Fibroblast of mammary gland (primary cell): ENCODE measurements around the gene MUC20.

Experiments used
- DNase-seq: peaks from one replicate; pipeline ENCODE4 v3.0.0-alpha.2; 2010; ENCODE audit warnings: low read depth
- H3K4me3 ChIP-seq: 2 replicates; pipeline ENCODE4 v1.5.1; 2011; ENCODE audit warnings: low read depth, mild to moderate bottlenecking, low read length, moderate library complexity; ENCODE audit not compliant: control insufficient read depth
- TF ChIP-seq, protein P1 (sequence below): conservative IDR thresholded peaks from 2 replicates; pipeline ENCODE4 v1.5.1; 2011; ENCODE audit warnings: low read depth, low read length, inconsistent platforms; ENCODE audit not compliant: control insufficient read depth, insufficient read depth

MUC20 gene

DNA sequence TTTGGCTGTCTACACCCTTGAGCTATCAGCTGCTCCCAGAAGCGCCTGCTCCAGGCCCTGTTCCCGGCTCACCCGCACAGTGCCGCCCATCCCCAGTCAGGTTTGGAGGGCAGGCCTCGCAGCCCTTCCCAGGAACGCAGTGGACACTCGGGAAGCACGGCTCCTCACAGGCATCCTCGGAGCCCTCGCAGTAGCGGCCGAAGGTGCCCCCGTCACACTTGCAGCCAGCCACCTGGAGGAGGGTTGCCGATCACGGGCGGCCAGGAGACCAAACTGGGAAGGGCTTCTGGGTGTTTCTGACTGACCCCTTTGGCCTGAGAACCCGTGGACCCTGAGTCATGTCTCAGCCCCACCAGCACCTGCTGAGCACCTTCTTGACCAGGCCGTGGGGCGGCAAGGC lies 33.4 kb downstream of the MUC20 start:
- no peak overlapping the region for H3K4me3 ChIP-seq
- no peak for DNase-seq
- TF ChIP-seq, protein P1, sequence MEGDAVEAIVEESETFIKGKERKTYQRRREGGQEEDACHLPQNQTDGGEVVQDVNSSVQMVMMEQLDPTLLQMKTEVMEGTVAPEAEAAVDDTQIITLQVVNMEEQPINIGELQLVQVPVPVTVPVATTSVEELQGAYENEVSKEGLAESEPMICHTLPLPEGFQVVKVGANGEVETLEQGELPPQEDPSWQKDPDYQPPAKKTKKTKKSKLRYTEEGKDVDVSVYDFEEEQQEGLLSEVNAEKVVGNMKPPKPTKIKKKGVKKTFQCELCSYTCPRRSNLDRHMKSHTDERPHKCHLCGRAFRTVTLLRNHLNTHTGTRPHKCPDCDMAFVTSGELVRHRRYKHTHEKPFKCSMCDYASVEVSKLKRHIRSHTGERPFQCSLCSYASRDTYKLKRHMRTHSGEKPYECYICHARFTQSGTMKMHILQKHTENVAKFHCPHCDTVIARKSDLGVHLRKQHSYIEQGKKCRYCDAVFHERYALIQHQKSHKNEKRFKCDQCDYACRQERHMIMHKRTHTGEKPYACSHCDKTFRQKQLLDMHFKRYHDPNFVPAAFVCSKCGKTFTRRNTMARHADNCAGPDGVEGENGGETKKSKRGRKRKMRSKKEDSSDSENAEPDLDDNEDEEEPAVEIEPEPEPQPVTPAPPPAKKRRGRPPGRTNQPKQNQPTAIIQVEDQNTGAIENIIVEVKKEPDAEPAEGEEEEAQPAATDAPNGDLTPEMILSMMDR, result no peak

GRCh38 chr3:195754906-195755305 lies 34.1 kb downstream of the MUC20 start:
- H3K4me3 ChIP-seq, result no peak overlapping the region
- no peak for DNase-seq
- TF ChIP-seq, protein P1, result no peak

DNA sequence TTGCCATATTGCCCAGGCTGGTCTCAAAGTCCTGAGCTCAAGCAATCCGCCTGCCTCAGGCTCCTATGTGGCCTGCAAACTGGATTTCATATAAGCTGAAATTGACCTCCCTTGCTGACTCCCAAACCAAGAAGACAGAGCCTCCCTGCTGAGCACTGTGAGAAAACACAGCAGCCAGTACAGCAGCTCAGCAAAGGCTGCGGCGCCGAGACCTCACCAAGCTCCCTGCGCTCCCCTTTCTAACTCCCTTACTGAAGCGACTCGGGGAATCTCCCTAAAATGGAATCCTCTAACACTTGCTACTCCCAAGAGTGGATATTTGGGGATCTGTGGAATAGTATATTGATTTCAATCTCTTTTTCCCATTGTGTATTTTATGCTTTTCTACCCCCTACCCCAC lies 34.6 kb downstream of the MUC20 start:
- no peak overlapping the region for H3K4me3 ChIP-seq
- DNase-seq, result no peak
- TF ChIP-seq, protein P1, result no peak

- TF ChIP-seq, protein P1, result no peak
- H3K4me3 ChIP-seq, result no peak overlapping the region
- no peak for DNase-seq
These were observed 35.3 kb downstream of the MUC20 start for GRCh38 chr3:195755791-195756676.

GRCh38 chr3:195757438-195757770 lies 36.6 kb downstream of the MUC20 start:
- TF ChIP-seq, protein P1, result no peak
- H3K4me3 ChIP-seq, result no peak overlapping the region
- DNase-seq, result no peak

DNA sequence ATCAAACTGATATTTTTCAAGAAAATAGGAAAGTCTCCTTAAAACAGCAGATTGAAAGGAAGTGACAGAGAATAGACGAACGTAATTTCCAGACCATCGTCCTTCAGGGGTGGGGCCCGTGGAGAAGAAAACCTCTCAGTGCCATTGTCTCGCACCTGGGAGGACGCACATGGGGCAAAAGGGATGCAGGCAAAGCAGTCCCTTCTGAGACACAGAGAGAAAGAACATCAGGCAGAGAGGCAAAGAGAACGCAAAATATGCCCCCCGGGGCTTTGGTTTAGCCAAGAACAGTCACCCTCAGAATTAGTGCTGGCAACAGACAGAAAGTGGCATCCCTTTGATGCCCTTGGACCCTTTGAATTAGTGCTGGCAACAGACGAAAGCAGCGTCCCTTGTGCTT lies 37.0 kb downstream of the MUC20 start:
- DNase-seq, result no peak
- no peak overlapping the region for H3K4me3 ChIP-seq
- TF ChIP-seq, protein P1, result no peak
